EH (cell line): ENCODE data around the gene SPACA6.

Experiments
- DNase-seq: peaks from one replicate; pipeline ENCODE4 v3.0.0-alpha.2; 2015; ENCODE audit warnings: low read depth

SPACA6 gene

DNA sequence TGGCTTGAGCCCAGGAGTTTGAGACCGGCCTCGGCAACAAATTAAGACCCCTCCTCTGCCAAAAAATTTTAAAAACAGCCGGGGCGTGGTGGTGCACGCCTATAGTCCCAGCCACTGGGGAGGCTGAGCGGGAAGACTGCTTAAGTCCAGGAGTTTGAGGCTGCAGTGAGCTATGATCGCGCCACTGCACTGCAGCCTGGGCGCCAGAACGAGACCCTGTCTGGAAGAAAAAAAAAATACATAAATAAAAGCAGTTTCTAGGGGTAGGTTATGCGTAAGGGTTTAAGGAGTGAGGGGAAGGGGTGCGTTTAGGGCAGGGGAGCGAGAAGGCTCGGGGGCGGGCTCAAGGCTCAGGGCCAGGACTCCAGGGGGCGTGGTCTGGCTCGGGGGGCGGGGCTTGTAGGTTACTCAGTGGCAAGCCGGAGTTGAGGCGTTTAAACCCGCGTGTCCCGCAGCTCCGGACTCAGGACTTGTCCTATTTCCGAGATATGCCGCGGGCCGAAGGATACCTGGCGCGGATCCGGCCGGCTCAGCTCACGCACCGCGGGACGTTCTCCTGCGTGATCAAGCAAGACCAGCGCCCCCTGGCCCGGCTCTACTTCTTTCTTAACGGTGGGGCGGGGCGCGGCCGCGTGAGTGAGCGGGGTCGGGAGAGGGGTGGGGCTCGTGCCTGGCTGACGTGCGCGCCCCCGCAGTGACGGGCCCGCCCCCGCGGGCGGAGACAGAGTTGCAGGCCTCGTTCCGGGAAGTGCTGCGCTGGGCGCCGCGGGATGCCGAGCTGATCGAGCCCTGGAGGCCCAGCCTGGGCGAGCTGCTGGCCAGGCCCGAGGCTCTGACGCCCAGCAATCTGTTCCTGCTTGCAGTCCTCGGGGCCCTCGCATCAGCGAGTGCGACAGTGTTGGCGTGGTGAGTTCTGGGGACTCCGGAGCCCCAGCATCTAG is 10.7 kb downstream of the SPACA6 start:
- peak; percentile 92 for DNase-seq

DNA sequence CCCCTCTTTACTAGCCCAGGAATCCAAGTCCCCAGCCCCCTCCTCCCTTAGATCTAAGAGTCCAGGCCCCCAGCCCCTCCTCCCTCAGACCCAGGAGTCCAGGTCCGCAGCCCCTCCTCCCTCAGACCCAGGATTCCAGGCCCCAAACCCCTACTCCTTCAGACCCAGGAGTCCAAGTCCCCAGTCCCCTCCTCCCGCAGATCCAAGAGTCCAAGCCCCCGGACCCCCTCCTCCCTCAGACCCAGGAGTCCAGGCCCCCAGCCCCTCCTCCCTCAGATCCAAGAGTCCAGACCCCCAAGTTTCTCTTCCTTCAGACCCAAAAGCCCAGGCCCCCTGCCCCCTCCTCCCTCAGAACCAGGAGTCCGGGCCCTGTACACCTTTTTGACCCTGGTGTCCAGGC is 11.5 kb downstream of the SPACA6 start:
- DNase-seq = no peak

DNA sequence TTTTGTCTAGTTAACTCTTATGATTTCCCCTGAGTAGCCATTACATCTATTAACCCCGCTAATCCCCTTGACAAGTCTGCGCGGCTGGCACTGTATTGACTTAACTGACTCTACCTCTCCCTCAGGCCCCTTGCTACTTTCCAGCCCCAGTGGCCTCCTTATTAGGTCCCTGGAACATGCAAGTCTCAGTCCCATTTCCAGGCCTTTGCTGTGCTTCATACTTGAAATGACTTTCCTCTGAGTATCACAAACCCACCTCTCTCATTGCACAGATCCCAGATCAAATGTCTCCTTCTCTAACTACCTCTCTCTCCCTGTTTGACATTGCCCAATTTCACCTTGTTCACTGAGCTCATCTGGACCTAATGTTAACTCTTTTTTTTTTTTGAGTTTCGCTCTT is 13.2 kb downstream of the SPACA6 start:
- DNase-seq = no peak

DNA sequence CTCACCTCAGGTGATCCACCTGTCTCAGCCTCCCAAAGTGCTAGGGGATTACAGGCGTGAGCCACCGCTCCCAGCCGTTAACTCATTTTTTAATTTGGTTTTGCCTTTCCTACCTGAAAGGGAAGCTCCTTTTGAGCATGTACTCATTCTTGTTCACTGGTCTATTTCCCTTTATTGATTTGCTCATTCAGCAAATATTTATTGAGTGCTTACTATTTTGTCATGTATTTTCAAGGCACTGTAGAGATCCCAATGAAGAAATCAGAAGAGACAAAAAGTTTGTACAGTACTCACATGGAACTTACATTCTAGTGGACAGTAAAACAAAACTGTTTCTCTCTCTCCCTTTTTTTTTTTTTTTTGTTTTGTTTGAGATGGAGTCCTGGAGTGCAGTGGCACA is 13.8 kb downstream of the SPACA6 start:
- no peak for DNase-seq

DNA sequence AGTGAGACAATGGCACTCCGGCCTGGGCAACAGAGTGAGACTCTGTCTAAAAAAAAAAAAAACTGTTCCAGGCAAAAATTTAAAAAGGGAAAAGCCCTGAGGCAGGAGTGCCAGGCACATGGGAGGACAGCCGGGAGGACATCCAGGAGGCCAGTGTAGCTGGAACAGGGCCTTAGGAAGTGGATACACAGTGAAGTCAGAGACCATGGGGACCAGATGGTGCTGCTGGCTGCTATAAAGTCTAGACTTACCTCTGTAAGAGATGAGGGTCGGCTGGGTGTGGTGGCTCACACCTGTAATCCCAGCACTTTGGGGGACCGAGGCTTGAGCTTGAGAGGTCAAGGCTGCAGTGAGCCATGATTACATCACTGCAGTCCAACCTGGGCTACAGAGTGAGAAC is 15.7 kb downstream of the SPACA6 start:
- no peak for DNase-seq

DNA sequence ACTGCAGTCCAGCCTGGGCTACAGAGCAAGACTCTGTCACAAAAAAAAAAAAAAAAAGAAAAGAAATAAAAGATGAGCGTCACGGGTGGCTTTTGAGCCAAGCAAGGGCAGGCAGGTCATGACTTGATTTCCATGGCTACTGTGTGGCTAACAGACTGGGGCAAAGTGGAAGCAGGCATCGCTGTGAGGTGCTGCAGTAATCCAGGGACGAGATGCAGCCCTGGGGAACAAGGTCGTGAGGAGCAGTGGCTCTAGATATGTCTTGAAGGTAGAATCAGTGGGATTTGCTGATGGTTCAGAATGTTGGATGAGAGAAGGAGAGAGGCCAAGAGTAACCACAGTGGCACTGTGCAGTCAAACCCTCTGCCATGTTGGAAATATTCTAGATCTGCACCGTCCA is 16.4 kb downstream of the SPACA6 start:
- DNase-seq = no peak

DNA sequence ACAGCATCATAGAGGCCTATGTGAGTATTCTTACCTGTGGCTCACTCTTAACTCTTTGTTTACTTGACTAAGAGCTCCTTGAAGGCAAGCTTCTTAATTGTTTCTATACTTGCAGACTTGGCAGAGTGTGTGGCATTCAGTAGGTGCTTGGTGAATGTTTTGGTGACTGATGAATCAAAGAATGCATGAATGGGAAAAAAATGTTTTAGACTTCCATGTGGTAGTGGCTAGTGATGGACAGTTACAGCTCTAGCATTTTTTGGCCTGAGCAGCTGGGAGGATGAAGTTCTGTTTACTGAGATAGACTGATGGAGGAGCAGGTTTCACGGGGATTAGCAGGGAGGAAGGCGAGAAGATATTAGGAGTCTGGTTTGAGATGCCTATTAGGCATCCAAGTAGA is 17.0 kb downstream of the SPACA6 start:
- DNase-seq = peak; percentile 66

DNA sequence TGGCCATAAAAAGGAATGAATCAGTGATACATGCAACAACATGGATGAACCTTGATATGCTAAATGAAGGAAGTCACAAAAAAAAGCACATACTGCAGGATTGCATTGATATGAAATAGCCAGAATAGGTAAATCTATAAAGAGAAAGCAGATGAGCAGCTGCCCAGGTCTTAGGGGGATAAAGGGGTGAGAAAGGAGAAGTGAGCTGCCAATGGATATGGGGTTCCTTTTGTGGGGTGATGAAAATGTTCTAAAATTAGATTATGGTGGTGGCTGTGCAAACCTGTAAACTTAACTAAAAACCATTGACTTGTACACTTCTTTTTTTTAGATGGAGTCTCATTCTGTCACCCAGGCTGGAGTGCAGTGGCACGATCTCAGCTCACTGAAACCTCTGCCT is 18.6 kb downstream of the SPACA6 start:
- no peak for DNase-seq

DNA sequence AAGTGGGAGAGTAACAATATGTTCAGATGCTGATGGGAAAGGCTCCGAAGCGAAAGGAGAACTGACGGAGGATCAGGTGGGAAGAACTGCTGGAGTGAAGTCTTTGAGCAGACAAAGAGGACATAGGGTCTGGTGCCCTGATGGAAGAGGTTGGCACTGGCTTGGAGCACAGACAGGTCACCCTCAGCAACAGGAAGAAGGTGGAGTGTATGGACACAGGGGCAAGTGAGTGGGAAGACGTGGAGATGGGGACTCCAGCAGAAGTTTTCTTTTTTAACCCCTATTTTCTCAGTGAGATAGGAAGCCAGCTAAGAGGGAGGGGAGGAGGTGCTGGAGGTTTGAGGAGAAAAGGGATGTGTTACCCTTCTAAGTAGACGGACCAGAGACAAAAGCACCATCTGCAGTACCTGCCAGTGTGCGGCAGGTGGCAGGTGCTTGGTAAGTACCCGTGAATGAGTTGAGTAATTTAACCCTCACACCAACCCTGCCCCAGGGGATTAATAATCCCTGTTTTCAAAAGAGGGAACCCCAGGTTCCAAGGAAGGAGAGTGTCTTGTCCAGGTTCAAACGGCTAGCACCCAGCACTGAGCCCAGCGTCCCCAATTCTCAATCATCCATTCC is 19.4 kb downstream of the SPACA6 start:
- DNase-seq = peak; percentile 34

DNA sequence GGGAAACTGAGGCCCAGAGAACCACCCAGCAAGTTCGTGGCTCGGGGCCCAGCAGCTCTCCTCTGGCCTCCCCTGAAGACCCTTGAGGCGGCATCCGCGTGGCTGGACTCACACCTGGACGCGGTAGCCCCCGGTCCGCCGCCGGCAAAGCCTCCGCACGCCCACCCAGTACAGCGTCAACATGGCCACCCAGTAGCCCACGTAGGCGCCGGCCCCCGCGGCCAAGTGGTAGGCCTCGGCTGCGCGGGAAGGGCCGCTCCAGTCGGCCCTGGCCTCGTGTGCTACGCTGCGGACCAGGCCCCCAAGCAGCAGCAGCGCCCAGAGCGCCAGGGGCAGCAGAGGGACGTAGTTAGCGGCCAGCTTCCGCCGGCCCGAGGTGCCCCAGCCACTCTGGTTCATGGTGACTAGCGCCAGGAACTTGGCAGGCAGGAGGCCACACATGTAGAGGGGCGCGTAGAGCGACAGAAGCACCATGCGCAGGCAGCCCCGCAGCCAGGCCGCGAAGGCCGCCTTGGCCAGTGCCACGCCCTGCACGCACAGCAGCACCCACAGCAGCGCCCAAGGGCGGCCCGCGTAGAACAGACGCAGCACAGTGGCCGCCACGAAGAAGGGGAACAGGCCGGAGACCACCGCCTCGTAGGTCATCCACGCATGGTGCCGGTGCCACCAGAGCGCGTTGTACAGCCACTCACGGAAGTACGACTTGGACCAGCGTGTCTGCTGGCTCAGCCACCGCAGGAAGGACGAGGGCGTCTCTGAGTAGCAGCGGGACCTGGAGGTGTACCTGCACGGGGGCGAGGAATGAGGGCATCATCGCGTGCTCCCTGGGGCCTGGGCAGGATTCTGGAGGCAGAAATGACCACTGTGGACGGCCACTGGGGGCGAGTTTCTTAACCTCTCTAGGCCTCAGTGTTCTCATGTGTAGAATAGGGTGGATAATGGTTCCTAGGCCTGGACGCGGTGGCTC is 20.5 kb downstream of the SPACA6 start:
- no peak for DNase-seq

DNA sequence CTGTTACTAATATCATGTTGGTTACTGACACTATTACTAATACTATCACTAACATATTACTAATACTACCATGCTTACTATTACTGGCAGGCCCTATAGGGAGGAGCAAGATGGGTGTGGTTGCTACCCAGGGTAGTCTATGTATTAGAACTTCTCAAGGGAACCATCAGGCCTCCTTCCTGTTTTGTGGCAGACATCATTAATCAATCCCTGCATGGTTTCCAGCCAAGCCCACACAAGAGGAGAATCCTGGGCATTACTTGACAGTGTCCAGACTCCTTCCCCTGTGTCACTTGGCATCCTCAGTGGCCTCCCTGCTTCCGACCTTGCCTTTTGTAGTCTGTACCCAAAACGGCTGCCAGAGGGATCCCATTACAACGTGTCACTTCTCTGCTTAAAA is 21.7 kb downstream of the SPACA6 start:
- no peak for DNase-seq

DNA sequence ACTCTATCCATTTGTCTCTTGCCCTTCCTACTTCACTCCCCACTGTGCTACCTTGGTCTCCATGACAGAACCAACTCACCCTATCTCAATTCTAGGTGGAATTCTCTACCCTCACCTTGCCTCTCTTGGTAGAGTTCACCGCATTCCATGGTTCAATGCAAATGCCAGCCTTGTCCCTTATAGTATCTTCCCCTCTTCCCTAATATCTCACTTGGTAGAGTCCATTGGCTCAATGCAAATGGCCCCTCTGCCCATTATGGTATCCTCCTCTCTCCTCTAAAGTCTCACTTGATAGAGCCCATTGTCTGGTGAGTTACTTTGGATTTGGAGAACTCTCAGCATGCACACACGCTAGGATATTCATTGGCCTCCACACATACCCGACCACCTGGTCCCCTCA is 22.7 kb downstream of the SPACA6 start:
- no peak for DNase-seq

DNA sequence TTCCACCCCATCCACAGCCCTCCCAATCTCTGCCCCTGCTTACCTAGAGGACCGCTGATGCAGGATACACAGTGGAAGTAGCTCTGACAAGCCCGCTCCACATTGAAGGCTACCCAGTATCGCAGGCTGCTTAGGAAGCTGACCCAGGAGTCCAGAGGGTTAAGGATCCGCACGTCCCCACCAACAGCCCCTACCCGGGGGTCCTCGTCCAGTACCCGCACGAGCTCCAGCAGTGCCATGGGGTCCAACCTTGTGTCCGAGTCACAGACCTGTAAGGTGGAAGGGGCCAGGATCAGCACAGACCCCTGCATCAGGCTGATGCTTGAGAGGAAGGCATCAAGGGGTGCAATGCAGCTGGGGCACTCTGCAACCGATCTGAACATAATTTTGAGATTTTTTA is 23.8 kb downstream of the SPACA6 start:
- DNase-seq = no peak

DNA sequence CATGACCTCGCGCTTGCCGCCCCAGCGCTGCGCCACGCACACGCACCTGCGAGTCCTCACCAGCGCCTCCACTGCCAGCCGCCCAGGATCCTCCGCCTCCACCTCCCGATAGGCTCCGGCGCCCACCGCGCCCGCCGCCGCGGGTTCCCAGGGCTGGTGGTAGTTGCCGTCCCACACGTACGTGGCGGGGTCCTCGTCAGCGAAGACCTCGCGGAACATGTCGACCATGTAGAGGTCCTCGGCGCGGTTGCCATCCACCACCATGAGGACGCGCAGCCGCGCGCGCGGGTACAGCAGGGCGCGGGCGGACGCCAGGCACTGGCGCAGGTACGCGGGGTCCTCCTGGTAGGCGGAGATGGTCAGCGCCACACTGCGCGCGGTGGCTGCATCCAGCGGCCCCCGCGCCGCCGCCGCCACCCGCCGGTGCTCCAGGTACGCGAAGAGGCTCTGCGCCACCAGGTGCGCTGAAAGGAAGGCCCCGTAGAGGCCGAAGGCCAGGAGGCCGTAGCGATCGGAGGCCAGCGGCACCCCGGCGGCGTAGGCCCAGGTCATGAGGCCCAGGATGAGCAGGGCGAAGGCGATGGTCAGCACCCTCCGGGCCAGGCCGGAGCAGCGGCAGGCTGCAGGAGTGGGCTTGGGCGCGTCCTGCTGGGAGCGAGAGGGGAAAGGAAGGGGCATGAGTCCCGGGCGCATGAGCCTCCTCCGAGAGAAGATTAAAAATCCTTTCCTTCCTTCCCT is 26.3 kb downstream of the SPACA6 start:
- DNase-seq = no peak

DNA sequence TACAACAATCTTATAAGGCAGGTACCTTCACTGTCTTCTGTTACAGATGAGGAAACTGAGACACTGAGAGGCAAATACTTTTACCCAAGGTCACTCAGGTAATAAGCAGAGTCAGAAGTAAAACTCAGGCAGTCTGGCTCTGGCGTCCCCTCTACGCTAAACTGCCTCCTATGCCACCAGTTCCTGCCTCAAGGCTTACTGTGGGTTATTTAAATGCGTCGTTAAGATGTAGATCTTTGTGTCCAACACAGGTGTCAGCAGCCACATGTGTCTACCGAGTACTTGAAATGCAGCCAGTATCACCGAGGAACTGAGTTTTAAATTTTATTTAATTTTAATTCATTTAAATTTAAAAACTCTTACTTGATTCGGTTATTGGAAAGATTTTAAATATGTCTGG is 28.8 kb downstream of the SPACA6 start:
- no peak for DNase-seq

DNA sequence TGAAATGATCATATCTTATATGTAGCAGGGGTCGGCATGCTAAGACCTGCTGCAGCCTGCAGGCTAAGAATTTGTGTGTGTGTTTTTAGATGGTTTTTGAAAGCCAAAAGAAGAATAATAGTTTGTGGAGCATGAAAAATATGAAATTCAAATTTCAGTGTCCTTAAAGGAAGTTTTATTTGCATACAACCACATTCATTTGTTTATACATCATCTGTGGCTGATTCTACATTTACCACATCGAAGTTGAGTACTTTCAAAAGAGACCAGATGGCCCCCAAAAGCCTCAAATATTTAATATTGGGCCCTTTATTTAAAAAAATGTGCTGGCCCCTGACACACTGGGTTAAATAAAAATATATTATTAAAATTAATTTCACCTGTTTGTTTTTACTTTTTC is 29.4 kb downstream of the SPACA6 start:
- DNase-seq = no peak

DNA sequence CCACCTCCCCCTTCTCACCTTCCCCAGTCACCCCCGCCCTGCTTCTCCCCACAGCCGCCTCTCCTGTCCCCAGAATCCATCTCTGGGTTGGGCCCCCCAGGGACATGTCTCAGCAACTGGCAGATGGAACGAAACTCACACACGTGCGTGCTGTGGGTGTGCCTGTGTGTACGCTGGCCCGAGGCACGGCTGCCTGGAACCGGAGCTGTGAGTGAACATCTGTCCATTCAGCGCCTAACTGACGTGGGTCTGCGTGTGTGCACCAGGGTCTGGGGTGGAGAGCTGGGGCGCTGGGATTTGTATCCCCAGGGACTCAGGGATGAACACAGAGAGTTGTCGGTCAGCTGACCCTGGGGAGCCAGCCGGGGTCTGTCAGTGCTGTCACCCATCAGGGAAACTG is 31.4 kb downstream of the SPACA6 start:
- no peak for DNase-seq

DNA sequence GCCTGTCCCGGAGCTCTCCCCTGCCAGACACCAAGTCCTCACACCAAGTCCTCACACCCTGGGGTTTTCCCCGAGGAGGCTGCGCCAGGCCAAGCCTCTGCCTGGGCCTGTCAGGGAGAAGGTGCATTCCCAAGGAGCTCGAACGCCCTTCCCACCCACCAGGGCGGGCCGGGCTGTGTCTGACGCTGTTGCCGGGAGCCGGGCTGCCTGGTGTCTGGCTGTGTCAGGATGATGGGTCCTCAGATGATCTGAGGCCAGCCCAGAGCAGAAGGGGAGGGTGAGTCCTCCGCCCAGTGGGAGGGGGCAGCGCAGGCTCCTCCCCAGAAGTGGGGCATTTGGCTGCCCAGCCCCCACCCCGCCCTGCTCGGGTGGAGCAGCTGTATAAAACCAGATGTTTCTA is 32.9 kb downstream of the SPACA6 start:
- peak; percentile 61 for DNase-seq

DNA sequence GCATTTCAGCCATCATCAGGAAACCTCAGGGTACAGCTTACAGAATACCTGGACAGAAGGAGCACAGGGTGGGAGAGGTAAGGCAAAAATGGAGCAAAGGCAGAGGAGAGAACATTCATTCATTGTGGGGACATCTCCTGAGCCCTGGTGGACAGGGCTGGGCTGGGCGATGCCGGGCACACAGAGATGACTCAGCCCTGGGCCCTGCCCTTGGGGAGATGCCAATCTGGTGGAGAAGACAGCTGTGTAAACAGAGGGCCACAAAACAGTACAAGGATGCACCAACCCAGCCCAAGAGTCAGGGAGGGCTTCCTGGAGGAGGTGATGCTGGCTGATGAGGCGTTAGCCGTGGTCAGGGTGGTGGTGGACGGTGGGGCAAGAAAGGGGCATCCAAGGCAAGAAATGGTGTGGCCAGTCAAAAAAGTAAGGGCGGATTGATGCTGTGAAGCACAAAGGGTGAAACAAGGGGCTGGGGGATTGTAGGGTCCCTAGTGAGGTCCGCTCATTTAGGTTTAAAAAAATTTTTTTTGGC is 34.3 kb downstream of the SPACA6 start:
- peak; percentile 48 for DNase-seq

DNA sequence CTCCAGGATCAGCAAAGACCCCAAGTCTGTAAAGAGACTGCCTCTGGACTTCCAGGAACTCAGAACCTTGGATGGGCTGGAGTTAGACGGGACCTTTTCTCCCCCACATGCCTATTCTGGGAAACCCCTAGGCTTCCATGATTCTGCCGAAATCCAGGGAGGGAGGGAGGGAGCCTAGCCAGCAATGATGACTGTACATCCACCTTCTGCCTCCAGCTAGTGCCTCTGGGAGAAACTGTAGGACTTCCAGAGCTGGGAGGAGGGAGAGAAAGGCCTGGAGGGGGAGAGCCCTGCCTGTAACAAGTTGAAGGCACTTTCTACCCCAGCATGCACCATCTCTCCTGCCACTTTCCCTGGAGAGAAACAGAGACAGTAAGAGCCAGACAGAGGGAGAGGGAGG is 36.7 kb downstream of the SPACA6 start:
- DNase-seq = no peak

DNA sequence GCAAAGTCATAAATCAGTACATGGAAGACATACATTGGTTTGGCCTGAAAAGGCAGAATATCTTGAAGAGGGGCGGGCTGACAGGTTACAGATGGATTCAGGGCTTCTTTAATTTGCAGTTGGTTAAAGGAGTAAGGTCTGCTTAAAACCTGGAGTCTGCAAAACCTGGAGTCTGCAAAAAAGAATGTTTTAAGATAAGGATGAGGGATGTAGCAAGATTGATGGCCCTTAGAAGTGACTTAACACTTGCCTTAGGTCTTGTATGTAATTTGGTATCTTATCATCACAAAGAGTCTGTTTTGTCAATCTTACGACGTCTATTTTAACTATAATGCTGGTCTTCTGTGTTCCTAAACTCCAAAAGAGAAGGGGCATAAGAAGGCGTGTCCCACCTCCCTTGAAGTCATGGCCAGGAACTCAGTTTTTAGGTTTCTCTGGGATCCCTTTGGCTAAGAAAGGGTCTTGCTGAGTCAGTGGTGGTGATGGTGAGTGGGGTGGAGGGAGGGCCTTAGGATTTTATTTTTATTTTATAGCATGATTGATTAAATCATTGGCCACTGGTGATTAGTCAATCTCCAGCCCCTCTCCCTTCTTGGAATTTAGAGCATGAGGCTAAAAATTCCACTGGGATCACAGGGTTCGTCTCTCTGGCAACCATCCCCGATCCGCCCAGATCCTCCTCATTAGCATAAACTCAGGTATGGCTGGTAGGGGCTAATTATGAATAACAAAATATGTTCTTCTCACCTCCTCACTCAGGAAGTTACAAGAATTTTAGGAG is 40.8 kb downstream of the SPACA6 start:
- DNase-seq = no peak
